HG03520 (cell line): Measurements from ENCODE around the gene MC4R.
A peak's percentile ranks its signal among the peaks of the same experiment; 100 is the strongest.
"Not testable (repeated sequence)": the region's sequence is repeated elsewhere in the genome, so short reads cannot be mapped to it uniquely, and the experiment has no call there.

Source experiments
- ATAC-seq: cut with Tn5 transposase; IDR thresholded peaks from one replicate; pipeline ENCODE4 v1.9.1; 2021; ENCODE audit warnings: mild to moderate bottlenecking, moderate library complexity; ENCODE audit not compliant: unreplicated experiment

MC4R gene

DNA sequence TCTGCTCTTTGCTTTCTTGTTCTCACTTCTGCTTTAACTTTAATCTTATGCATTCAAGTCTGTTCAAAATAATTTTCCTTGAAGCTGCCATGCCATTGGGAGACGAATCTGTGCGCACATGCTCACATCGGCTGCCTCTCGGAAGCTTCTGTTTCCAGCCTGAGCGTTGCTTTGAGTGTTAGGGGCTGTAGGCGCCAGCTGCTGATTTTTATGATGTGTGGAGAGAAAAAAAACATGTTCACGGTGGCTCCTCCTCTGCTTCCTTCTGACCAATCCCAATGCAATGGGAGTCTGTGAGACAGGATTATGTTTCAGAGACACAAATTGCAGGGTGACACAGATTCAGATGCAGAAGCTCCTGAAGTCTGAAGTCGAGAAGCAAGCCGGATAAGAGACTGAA lies at the start of gene MC4R:
Gene MC4R (minus strand): TSS at position 180 of the 400 bp plus-strand sequence. CDS start 426 bp downstream, outside the sequence.
- ATAC-seq = no peak

DNA sequence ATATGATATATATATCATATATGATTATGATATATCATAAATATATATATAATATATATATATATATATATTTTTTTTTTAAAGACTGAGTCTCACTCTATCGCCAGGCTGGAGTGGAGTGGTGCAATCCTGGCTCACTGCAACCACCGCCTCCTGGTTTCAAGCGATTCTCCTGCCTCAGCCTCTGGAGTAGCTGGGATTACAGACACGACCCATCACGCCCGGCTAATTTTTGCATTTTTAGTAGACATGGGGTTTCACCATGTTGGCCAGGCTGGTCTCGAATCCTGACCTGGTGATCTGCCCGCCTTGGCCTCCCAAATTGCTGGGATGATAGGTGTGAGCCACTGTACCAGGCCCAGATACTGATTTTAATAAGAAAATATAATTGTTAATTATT lies 49.7 kb upstream of the MC4R start:
- ATAC-seq = not testable (repeated sequence)

DNA sequence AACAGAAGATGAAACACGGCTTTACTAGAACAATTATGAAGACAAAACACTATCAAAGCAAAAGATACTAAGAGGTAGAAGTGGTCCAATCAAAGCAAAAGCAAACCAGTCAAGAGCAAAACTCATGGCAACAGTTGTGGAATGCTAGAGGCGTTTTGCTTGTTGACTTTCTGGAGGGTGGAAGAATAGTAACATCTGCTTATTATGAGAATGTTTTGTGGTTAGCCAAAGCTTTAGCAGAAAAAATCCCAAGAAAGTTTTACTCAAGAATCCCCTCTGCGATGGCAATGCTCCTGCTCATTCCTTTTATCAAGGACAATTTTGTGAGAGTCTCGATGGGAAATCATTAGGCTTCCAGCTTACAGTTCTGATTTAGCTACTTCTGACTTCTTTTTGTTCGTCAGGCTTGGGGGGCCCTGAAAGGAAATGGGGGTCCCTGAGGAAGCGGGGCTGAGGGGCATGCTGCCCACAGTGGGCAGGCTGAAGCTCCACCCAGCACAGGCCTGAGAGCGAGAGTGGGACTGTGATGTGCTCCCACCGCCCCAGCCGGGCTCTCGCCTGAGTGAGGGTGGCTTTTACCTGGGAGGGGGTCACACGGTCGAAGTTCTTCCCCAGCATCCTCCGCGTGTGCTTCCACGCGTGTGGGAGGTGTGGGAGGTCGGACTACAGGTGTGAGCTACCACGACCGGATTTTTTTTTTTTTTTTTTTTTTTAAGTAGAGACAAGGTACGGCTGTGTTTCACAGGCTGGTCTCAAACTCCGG lies 49.0 kb upstream of the MC4R start:
- no peak for ATAC-seq

DNA sequence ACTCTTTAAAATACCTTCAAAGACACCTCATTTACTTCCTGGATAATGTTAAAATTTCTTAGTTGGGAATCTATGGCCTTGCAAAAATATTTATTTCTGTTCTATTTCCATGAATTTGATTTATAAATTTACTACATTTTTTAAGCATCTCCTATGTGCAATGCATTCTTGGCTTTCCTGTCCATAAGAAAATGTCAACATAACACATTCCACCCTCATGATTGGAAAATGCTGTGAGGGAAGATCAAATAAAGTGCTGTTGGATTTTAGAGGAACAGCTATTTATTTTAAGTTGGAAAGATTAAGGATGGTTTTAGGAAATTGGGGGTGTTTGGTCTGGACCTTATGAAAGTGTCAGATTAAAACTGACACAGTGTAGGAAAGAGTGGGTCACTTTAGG lies 45.4 kb upstream of the MC4R start:
- ATAC-seq = no peak

DNA sequence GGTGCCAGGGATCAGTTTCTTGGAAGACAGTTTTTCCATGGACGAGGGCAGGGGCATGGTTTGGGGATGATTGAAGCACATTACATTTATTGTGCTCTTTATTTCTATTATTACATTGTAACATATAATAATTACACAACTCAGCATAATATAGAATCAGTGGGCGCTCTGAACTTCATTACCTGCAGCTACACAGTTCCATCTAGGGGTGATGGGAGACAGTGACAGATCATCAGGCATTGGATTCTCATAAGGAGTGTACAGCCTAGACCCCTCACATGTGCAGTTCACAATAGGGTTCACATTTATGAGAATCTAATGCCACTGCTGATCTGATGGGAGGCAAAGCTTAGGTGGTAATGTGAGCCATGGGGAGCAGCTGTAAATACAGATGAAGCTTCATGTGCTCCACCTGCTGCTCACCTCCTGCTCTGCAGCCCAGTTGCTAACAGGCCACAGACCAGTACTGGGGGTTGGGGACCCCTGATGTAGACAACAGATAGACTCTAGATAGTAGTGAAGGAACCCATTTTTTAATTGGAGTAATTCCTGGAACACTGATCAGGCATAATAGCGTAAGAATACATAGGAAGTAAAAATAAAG lies 41.5 kb upstream of the MC4R start:
- ATAC-seq = peak; percentile 58

DNA sequence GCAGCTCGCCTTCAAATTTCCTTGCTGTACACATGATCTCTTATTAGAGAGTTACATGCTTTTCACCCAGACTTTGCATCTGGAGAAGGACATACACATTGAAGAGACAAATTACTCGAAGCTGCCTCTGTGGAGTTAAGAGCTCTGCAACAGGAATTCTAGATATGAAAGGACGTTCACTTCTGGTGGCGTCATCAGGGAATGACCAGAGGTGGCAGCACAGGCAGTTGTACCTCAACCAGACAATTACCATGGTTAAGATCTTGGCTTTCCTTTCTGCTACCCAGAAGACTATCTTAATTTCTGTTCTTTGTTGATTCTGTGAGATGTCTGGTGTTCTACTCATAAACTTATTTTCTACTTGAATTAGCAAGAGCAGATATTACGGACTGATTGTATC lies 39.1 kb upstream of the MC4R start:
- no peak for ATAC-seq

DNA sequence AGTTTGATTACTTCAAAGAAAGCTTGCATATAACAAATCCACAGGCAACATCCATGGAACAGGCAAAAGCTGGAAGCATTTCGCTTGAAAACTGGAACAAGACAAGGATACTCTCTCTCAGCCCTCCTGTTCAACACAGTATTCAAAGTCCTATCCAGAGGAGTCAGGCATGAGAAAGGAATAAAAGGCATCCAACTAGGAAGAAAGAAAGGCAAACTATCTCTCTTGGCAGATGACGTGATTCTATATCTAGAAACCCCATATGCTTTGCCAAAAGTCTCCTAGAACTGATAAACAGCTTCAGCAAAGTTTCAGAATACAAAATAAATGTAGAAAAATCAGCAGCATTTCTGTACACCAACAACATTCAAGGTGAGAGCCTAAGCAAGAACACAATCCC lies 34.1 kb upstream of the MC4R start:
- ATAC-seq = no peak

DNA sequence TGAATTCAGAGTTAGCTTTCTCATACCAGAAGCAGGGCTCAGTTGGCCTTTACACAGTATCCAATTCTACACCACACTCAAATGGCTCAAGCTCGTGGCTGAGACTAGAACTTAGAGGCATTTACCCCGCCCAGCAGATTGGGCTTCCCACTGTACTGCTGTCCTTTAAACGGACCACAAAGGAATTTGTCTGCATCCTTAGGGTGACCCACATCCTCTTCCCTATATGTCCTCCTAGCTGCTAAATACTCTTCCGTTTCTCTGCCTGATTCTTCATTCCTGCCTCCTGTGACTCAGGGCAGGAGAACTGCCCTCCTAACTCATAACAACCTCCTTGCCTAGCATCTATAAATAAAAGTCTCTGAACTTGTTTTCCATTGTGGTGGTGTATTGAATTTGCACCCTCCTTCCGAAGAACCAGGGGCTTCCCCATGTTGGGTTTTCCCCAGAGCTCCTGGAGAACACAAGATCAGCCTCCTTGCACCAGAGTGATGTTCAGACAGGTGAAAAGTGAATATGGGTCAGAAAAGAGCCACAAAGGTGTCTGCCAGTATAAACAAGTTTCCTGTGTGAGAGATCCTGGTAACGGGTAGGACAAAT lies 32.0 kb upstream of the MC4R start:
- no peak for ATAC-seq

DNA sequence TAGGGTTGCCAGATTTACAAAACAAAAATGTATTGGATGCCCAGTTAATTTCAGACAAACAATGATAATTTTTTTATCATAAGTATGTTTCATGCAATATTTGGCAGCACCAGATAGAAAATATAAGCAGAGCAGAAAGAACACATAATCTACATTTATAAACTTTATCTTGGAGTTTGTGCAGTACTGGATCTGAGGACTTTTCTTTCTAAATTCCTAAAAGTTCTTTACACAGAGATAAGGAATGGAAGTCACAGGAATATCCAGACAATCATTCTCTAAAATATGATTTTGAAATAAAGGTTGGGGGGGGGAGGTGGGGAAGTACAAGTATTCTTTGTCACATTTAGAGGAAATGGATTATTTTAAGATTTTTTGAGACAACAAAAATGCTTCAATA lies 28.8 kb upstream of the MC4R start:
- no peak for ATAC-seq

DNA sequence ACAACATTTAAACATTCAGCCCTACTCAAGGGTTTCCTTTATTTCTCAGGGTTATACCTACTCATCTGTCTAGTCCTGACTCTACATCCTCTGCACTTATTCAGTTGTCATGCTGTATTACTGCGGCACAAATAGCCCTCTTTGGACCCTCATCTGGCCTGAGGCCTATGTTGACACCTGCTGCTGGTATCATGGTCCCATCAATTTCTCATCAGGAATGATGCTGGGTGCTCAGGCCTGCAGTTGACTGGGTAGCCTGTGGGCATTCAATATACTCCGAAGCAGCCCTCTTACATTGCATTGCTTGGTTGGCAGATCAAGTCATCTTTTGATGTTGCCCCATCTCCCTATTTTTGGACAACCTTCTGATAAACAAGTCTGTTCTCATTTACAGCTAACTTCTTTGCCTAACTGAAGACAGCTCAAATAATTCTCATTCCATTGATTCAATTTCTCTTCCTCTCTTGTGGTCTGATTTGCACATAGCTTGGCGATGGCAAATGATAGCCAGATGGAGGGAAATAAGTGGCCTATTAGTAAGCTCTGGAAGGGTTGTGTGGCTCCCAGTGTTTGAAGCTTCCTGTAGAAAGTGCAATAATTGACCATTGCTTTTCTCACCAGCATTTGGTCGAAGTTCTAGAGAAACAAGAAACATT lies 19.1 kb upstream of the MC4R start:
- no peak for ATAC-seq

DNA sequence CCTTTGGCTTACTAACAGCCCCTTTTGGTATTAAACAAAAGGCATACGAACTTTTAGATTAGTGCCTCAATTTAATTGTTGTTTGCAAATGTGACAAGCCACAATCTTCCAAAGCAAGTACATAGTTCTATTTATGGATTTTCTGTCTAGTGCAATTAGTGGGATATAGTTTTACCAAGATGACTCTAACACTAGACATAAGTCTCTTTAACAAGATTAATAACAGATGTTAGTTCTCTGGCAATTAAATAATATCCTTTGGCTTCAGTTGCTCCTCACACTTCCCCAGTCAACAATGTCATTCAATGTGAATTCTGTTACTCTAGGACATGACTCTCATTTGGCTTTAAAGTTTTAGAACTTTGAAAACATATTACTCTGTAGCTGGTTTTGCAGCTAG lies 16.7 kb upstream of the MC4R start:
- ATAC-seq = no peak

DNA sequence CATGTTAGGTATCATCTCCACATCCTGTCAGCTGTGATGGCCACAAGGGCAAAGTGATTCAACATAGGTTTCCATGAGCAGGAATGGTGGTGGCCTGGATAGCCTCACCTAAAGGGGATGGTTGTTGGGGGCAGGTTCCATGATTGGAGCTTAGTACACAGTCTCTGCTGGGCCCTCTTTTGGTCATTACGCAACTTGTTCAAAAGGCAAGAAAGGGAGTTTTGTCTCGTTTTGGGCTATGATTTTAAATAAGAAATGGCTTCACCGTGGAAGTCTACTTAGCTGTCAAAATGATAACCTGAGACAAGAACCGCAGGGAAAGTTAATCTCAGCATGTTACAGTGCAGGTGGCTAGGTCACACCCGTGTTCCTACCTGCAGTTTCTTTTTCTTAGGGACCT lies 13.1 kb upstream of the MC4R start:
- no peak for ATAC-seq

DNA sequence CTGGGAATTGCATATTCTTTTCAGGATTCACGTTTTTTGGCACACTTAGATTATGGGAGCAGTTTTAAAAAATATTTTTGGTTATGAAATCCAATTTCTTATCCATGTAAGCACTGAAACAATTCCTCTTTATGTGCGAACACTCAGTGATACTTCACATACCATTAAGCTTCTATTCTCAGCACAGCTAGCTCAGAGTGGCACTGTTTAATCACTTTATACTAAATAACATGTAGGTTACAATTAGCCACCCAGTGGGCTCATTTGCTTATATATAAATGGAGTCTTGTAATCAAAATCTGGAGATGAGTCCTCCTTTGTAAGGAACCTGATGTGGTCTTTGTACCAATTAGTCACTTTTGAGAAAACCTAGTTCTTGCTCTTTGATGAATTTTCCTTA lies 11.3 kb upstream of the MC4R start:
- no peak for ATAC-seq

DNA sequence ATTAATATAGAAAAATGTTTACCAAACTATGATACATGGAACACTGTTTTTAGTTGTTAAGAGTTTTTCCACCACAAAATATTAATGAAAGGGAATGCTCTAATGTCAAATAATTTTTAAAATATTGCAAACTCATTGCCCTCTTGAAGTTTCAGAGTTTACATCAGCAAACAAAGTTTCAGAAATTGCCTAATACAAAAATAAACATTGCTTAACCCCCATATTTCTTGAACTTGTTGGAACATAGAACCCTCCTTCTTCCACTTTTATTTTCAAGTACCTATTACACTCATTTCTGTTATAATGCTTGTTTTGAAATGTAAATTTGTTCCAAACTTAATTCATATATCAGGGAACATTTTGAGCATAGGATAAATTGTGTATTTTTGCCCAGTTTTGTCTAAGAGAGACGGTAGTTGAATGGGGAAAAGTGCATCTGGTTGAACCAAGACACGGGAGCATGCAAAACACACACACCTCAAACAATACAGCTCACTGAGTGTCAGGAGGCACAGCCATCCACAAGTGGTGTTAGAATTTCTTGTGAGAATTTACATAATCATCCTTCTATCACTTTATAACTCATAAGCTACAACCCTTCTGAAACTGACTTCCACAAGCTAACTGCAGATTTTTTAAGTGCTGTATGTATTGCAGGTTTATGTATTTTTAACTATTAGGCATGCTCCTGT lies 5.3 kb upstream of the MC4R start:
- no peak for ATAC-seq

DNA sequence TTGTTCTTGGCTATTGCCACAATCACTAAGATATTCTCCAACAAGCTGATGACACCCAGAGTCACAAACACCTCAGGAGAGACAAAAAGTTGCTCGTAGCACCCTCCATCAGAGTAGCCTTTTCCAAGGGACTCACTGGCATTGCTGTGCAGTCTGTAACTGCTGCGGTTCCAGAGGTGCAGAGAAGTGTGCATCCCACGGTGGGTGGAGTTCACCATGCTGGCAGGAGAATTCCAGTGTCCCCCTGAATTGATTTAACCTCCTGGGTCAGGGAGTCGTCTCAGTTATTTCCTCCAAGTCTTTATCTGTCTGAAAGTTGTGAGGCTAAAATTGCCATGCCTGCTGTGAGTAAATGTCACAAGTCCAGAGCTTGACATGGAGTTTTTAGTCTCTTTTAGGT lies 443 bp downstream of the MC4R start:
- ATAC-seq = no peak

DNA sequence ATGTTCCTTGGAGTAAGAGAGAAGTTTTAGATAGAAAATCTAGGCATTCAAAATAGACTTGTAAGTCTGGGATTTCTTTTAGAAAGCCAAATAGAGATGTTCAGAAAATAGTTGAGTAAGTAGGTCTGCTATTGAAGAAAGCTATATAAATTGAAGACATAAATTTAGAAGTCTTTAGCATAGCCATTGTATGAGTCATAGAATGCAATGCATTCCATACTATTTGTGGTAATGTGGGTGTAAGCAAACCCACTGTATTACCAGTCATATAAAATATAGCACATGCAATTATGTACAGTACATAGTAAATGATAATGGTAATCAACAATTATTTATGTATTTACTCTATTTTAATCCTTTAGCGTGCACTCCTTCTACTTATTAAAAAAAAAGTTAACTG lies 14.1 kb downstream of the MC4R start:
- no peak for ATAC-seq

DNA sequence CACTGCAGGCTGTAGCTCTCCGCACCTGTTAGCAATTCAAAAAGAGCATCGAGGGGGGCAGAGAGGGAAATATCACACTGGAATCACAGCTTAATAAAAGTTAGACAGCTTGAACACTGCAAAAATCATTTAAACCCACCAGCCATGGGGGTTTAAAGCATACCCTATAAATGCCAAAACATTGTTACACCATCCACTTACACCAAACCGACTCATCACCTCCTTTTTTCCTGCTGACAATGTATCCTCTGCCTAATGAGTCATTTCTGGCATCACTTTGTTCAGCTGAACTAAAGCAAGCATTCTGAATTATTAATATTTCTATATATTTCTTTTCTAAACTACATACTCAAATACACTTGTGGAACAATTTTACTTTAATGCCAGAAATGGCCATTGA lies 21.6 kb downstream of the MC4R start:
- no peak for ATAC-seq

DNA sequence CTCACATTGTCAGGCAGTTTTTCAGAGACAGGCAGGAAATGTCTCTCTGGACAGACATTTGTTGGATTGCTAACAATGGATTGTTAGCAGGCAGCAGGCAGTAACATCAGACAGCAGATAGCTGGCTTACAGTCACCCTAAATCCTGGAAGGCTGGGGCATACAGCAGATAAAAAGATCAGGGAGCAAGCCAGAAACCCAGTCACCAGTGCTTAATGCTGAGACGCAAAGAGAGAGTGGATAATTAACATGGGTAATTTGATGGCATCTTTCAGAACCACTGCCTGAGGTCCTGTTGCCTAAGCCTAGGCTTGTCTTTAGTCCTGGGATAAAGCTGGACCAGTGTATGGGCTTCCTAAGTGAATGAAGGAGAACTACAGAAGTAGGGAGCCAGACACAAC lies 22.4 kb downstream of the MC4R start:
- ATAC-seq = no peak

DNA sequence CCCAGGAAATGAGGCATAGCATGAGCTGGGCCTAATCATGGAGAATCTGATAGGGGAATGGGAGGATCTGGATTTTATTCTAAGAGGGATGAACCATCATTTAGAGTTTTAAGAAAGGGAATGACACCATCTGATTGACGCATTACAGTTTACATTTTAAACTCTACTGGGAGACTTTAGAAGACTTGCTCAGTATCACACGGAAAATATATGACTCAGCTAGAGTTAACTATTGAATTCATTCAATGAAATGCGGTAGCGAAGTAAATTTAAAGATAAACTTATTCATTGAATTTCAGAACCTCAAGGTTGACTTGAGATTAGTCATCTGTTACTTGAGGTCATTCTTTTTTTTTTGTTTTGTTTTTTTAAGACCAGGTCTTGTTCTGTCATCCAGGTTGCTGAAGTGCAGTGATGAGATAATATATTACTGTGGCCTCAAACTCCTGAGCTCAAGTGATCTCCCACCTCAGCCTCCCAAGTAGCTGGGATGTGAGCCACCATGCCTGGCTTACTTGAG lies 25.0 kb downstream of the MC4R start:
- ATAC-seq = no peak

DNA sequence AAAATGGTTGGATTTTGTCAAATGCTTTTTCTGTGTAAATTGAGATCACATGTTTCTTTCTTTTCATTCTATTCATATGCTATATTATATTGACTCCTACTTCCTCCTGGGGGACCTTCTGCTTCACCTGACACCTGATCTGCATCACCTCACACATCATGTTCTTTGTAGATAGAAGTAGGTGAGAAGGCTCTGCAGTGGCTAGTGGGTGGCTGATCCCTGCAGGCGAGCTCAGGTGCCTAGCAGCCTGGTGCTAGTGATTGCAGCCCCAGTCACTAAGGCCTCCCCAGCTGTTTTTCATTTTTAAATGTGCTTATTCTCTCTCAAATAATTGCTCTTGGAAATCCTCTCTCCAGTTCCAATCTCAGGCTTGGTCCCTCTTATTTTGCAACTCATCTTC lies 33.6 kb downstream of the MC4R start:
- ATAC-seq = no peak

DNA sequence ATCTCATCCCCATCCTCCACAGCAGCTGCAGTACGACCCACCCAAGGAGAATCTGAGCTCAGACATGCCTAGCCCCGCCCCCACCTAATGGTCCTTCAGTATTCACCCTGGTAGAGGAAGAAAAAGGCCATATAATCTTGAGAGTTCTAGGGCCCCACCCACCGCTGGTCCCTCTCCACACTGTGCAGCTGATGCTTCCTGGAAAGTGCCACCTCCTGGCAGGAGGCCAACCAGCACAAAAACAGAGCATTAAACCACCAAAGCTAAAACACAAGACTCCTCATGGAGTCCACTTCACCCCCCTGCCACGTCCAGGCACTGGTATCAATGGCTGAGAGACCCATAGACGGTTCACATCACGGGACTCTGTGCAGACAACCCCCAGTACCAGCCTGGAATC lies 40.7 kb downstream of the MC4R start:
- ATAC-seq = no peak
